ENCODE results near the gene KRT84. TPM values are rescaled to one million over a fixed set of nuclear protein-coding genes. Genes with fewer than 3 reads are reported as not detected.

Gene KRT84
- total RNA-seq, 1 donor from 2014 or later, result not detected

GRCh38 chr12:52356762-52357580 lies 28.5 kb downstream of the KRT84 start:
- intact Hi-C loops (cut with micrococcal nuclease), result no loop called here
- DNase-seq (no peak), ATAC-seq (ENCODE audit: low read depth) (no peak)
- Mint-ChIP-seq H3K4me3 (no peak overlapping the region), H3K4me1 (peaks cover 29% of the 10 kb centered on the region), H3K27ac (no peak overlapping the region), H3K9me3 (no peaks in the 10 kb centered on the region), H3K36me3 (ENCODE audit: low read depth) (no peaks in the 10 kb centered on the region), H3K27me3 (peaks cover 6% of the 10 kb centered on the region)
- TF ChIP-seq CTCF (IDR thresholded peaks at IDR 0.05), result no peak
- CTCF ChIA-PET, result no interaction called here
- POLR2A ChIA-PET, result no interaction called here

GRCh38 chr12:52356031-52356761 lies 29.3 kb downstream of the KRT84 start:
- Mint-ChIP-seq H3K36me3 (ENCODE audit: low read depth) (no peaks in the 10 kb centered on the region), H3K27me3 (peaks cover 6% of the 10 kb centered on the region), H3K4me1 (peaks cover 32% of the 10 kb centered on the region), H3K27ac (no peak overlapping the region), H3K4me3 (no peak overlapping the region), H3K9me3 (no peaks in the 10 kb centered on the region)
- no peak for DNase-seq
- ATAC-seq (ENCODE audit: low read depth), result no peak
- intact Hi-C loops (cut with micrococcal nuclease), result no loop called here
- CTCF ChIA-PET, result no interaction called here
- TF ChIP-seq CTCF (IDR thresholded peaks at IDR 0.05), result no peak
- POLR2A ChIA-PET, result no interaction called here

GRCh38 chr12:52355176-52355575 lies 30.3 kb downstream of the KRT84 start:
- DNase-seq (no peak), ATAC-seq (ENCODE audit: low read depth) (no peak)
- Mint-ChIP-seq H3K27me3 (peaks cover 6% of the 10 kb centered on the region), H3K36me3 (ENCODE audit: low read depth) (no peaks in the 10 kb centered on the region), H3K4me1 (peaks cover 32% of the 10 kb centered on the region), H3K27ac (no peak overlapping the region), H3K4me3 (no peak overlapping the region), H3K9me3 (no peaks in the 10 kb centered on the region)
- TF ChIP-seq CTCF (IDR thresholded peaks at IDR 0.05), result no peak
- CTCF ChIA-PET, result no interaction called here
- intact Hi-C loops (cut with micrococcal nuclease), result no loop called here
- POLR2A ChIA-PET, result no interaction called here

GRCh38 chr12:52354200-52354599 lies 31.3 kb downstream of the KRT84 start:
- no peak for TF ChIP-seq CTCF (IDR thresholded peaks at IDR 0.05)
- Mint-ChIP-seq H3K9me3 (no peaks in the 10 kb centered on the region), H3K27me3 (peaks cover 2% of the 10 kb centered on the region), H3K27ac (no peak overlapping the region), H3K4me1 (peaks cover 25% of the 10 kb centered on the region), H3K4me3 (no peak overlapping the region), H3K36me3 (ENCODE audit: low read depth) (no peaks in the 10 kb centered on the region)
- ChIA-PET POLR2A (no interaction called here), CTCF (no interaction called here)
- ATAC-seq (ENCODE audit: low read depth) (no peak), DNase-seq (no peak)
- intact Hi-C loops (cut with micrococcal nuclease), result no loop called here

GRCh38 chr12:52353766-52354165 lies 31.7 kb downstream of the KRT84 start:
- Mint-ChIP-seq H3K4me3 (no peak overlapping the region), H3K4me1 (peaks cover 21% of the 10 kb centered on the region), H3K36me3 (ENCODE audit: low read depth) (no peaks in the 10 kb centered on the region), H3K27me3 (peaks cover 2% of the 10 kb centered on the region), H3K9me3 (no peaks in the 10 kb centered on the region), H3K27ac (no peak overlapping the region)
- CTCF ChIA-PET, result no interaction called here
- TF ChIP-seq CTCF (IDR thresholded peaks at IDR 0.05), result no peak
- intact Hi-C loops (cut with micrococcal nuclease), result no loop called here
- DNase-seq, result no peak
- no peak for ATAC-seq (ENCODE audit: low read depth)
- POLR2A ChIA-PET, result no interaction called here
